Measurements from ENCODE around the gene C2CD3.
A peak's percentile ranks its signal among the peaks of the same experiment; 100 is the strongest.

The C2CD3 gene

GRCh38 chr11:74170694-74171629, at the start of gene C2CD3, which contains the start of gene PPME1:
Gene C2CD3 (minus strand): TSS chr11:74171002. CDS start chr11:74170792, 210 bp downstream.
Gene PPME1 (plus strand): TSS chr11:74171289. CDS start chr11:74171422, 133 bp downstream.
- DNase-seq: peak; percentile 98

- no peak for DNase-seq
Observed at GRCh38 chr11:74220376-74220775, 49.6 kb upstream of the C2CD3 start.

GRCh38 chr11:74212533-74212932, 41.7 kb upstream of the C2CD3 start:
- DNase-seq: no peak

GRCh38 chr11:74208507-74208906, 37.7 kb upstream of the C2CD3 start:
- no peak for DNase-seq

- no peak for DNase-seq
Observed at GRCh38 chr11:74206746-74207145, 35.9 kb upstream of the C2CD3 start.

- DNase-seq: no peak
Observed at GRCh38 chr11:74205181-74205580, 34.4 kb upstream of the C2CD3 start.

- no peak for DNase-seq
Observed at GRCh38 chr11:74204701-74205100, 33.9 kb upstream of the C2CD3 start.

- no peak for DNase-seq
Observed at GRCh38 chr11:74203966-74204365, 33.2 kb upstream of the C2CD3 start.

- no peak for DNase-seq
Observed at GRCh38 chr11:74196781-74197486, 26.1 kb upstream of the C2CD3 start.

- no peak for DNase-seq
Observed at GRCh38 chr11:74195828-74196227, 25.0 kb upstream of the C2CD3 start.

GRCh38 chr11:74185695-74186094, 14.9 kb upstream of the C2CD3 start:
- DNase-seq: no peak

- DNase-seq: no peak
Observed at GRCh38 chr11:74185285-74185684, 14.5 kb upstream of the C2CD3 start.

- DNase-seq: no peak
Observed at GRCh38 chr11:74182635-74183034, 11.8 kb upstream of the C2CD3 start.

- no peak for DNase-seq
Observed at GRCh38 chr11:74179234-74180052, 8.6 kb upstream of the C2CD3 start.

- no peak for DNase-seq
Observed at GRCh38 chr11:74175920-74176319, 5.1 kb upstream of the C2CD3 start.

- no peak for DNase-seq
Observed at GRCh38 chr11:74171997-74172396, 1.2 kb upstream of the C2CD3 start.

GRCh38 chr11:74171630-74171968, 797 bp upstream of the C2CD3 start:
- no peak for DNase-seq

GRCh38 chr11:74169738-74170458, 904 bp downstream of the C2CD3 start:
- DNase-seq: no peak

GRCh38 chr11:74168838-74169237, 2.0 kb downstream of the C2CD3 start:
- no peak for DNase-seq

GRCh38 chr11:74162681-74163467, 7.9 kb downstream of the C2CD3 start:
- DNase-seq: no peak

- no peak for DNase-seq
Observed at GRCh38 chr11:74159642-74160041, 11.2 kb downstream of the C2CD3 start.

- DNase-seq: no peak
Observed at GRCh38 chr11:74157169-74157568, 13.6 kb downstream of the C2CD3 start.
